ENCODE data around the gene MED19. TPM values are rescaled to one million over a fixed set of nuclear protein-coding genes. Genes with fewer than 3 reads are reported as not detected.

The MED19 gene
- total RNA-seq, 1 experiment from 2014 or later, result 17.6 TPM

DNA sequence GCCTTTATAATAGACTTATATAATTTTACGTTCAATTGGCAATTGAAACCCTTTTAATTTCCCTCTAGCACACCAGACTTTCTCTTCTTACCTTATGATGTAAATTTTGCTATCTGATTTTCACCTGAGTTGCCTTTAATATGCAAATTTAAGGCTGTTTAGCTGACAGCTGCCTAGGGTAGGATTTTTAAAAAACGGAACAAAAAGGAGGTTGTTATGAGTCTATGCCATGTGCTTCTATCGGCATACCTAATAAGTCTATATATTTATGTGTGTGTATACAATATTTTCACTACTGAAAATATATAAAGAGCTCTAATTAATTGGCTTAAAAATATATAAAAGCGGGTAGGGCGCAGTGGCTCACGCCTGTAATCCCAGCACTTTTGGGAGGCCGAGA, 17.5 kb upstream of the MED19 start:
- H3K9ac ChIP-seq (ENCODE audit: extremely low read depth, insufficient read length, low read length), result no peak overlapping the region
- H4K91ac ChIP-seq (ENCODE audit: insufficient read length, low read depth, low read length), result no peak overlapping the region
- no peaks in the 10 kb centered on the region for H3K23me2 ChIP-seq (ENCODE audit: insufficient read length, low read depth, low read length, poor library complexity, severe bottlenecking)
- peaks cover 3% of the 10 kb centered on the region for H3K79me1 ChIP-seq (ENCODE audit: insufficient read depth, low read depth, low read length, poor library complexity, severe bottlenecking)
- H2BK20ac ChIP-seq (ENCODE audit: low read depth, low read length, poor library complexity, severe bottlenecking), result no peak overlapping the region
- no peak overlapping the region for H2AK5ac ChIP-seq (ENCODE audit: insufficient read length, low read length)
- no peak overlapping the region for H2BK120ac ChIP-seq (ENCODE audit: low read depth, low read length, poor library complexity, severe bottlenecking)
- H4K5ac ChIP-seq (ENCODE audit: insufficient read length, low read depth, low read length), result no peak overlapping the region
- H3K4ac ChIP-seq (ENCODE audit: low read depth, low read length), result no peak overlapping the region
- peak overlapping the region in 2 of 3 experiments; percentile 98; a peak in 1 of 7 replicates for H3K27ac Mint-ChIP-seq
- no peak overlapping the region for H2BK5ac ChIP-seq (ENCODE audit: insufficient read length, low read length)
- no peaks in the 10 kb centered on the region; the same call in 1 of the 2 replicates for H3K4me1 ChIP-seq (ENCODE audit: insufficient read depth, low read length)
- H3K4me2 ChIP-seq (ENCODE audit: insufficient read depth, insufficient read length, low read length), result peak overlapping the region; percentile 21
- no peak overlapping the region for H3K23ac ChIP-seq (ENCODE audit: insufficient read length, low read depth, low read length)
- H2AFZ ChIP-seq (ENCODE audit: low read length), result no peak overlapping the region
- H3K14ac ChIP-seq (ENCODE audit: insufficient read depth, low read length), result no peak overlapping the region
- H2BK15ac ChIP-seq (ENCODE audit: low read depth, low read length), result no peak overlapping the region
- no peak overlapping the region for H4K8ac ChIP-seq (replicated peaks; ENCODE audit: insufficient read length, low read depth, low read length)
- H3K27me3 Mint-ChIP-seq (ENCODE audit: low read depth), result no peaks in the 10 kb centered on the region
- H3K18ac ChIP-seq (ENCODE audit: insufficient read length, low read depth, low read length), result no peak overlapping the region
- DNase-seq, result no peak
- H3K4me1 Mint-ChIP-seq, result peaks cover 13 to 20% of the 10 kb centered on the region in 2 experiments
- H3K79me2 ChIP-seq (ENCODE audit: insufficient read depth, low read length), result peaks cover 2% of the 10 kb centered on the region; the same call in 1 of the 2 replicates
- H3K36me3 Mint-ChIP-seq (ENCODE audit: insufficient read depth in 1 of 3, low read depth in 3 of 3), result peaks cover 6 to 9% (median 6%) of the 10 kb centered on the region in 3 experiments; a peak in 4 of 7 replicates
- no peak overlapping the region for H3T11ph ChIP-seq (ENCODE audit: low read length)
- H3K56ac ChIP-seq (ENCODE audit: insufficient read length, low read depth, low read length), result no peak overlapping the region
- H3K9me3 Mint-ChIP-seq, result no peaks in the 10 kb centered on the region
- H2BK12ac ChIP-seq (ENCODE audit: insufficient read length, low read depth, low read length), result no peak overlapping the region
- no peaks in the 10 kb centered on the region for H3K9me3 ChIP-seq (ENCODE audit: control insufficient read depth, low read depth, low read length)
- H3K4me3 Mint-ChIP-seq, result no peak overlapping the region
- H4K20me1 ChIP-seq (ENCODE audit: control insufficient read depth, insufficient read depth, insufficient read length), result no peaks in the 10 kb centered on the region
- H3K27me3 ChIP-seq (ENCODE audit: insufficient read depth, low read length), result no peaks in the 10 kb centered on the region
- no peak overlapping the region for H3K27ac ChIP-seq (ENCODE audit: insufficient read length, low read depth, low read length)
- TF ChIP-seq, protein P1, sequence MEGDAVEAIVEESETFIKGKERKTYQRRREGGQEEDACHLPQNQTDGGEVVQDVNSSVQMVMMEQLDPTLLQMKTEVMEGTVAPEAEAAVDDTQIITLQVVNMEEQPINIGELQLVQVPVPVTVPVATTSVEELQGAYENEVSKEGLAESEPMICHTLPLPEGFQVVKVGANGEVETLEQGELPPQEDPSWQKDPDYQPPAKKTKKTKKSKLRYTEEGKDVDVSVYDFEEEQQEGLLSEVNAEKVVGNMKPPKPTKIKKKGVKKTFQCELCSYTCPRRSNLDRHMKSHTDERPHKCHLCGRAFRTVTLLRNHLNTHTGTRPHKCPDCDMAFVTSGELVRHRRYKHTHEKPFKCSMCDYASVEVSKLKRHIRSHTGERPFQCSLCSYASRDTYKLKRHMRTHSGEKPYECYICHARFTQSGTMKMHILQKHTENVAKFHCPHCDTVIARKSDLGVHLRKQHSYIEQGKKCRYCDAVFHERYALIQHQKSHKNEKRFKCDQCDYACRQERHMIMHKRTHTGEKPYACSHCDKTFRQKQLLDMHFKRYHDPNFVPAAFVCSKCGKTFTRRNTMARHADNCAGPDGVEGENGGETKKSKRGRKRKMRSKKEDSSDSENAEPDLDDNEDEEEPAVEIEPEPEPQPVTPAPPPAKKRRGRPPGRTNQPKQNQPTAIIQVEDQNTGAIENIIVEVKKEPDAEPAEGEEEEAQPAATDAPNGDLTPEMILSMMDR (conservative IDR thresholded peaks at IDR 0.05), result no peak
- no CpG with 5 or more reads among the region's 7 CpGs for WGBS (ENCODE audit: extremely low coverage, insufficient read length, low lambda C conversion rate)
